HFF-Myc (cell line): ENCODE data around the gene IP6K1.
"Not testable (repeated sequence)": the region's sequence is repeated elsewhere in the genome, so short reads cannot be mapped to it uniquely, and the experiment has no call there.

ENCODE experiments used
- DNase-seq: peaks from one replicate; pipeline ENCODE4 v3.0.0-alpha.2; 2011; ENCODE audit warnings: low read depth; ENCODE audit errors: extremely low read depth
- H3K4me3 ChIP-seq: replicated peaks from 2 replicates; pipeline ENCODE4 v1.5.1; 2011; ENCODE audit warnings: low read depth, mild to moderate bottlenecking, control low read depth, low read length
- TF ChIP-seq, protein P1 (sequence below): IDR thresholded peaks from 2 replicates; pipeline ENCODE4 v1.5.1; 2012; ENCODE audit warnings: mild to moderate bottlenecking, low read depth, low read length, control low read depth; ENCODE audit errors: missing control alignments

Gene IP6K1

DNA sequence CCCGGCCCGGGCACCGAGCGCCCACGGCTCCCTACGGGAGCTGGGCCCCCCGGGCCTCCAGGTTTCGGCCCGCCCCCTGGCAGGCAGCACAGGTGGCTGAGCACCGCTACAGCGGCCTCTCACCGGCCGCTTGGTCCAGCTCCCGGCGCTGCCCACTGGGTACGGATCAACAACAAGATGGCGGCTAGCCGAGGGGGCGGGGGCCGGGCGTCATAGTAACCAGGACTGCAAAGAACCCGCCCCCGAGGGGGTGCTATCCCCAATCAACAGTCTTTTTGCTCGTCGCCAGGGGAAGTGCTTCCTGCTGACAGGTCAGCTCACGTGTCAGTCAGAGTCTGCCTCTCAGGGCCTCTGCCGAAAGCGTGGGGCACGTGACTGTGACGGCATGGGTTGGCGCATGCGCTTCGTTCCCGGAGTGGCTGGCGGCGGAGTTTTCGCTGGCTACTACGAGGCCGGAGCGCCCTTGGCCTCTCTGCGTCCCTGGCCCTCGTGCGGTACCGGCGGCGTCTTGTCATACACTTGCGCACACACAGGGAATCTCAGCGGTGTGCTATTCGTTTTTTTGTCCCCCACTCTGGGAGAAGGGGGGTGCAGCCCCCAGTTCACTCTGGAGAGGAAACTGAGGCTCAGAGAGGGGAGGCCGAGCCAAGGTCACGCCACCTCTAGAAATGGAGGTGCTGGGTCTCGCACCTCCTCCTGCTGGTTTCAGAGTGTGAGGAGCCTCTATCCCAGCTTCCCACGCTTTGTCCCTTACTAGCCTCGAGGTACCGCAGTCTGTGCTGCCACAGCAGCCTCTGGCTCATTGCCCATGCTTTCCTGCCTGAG is at the start of gene IP6K1:
TSS of gene IP6K1 (minus strand) at position 186 of the 825 bp plus-strand sequence. CDS start 38,502 bp downstream, outside the sequence.
- TF ChIP-seq, protein P1, sequence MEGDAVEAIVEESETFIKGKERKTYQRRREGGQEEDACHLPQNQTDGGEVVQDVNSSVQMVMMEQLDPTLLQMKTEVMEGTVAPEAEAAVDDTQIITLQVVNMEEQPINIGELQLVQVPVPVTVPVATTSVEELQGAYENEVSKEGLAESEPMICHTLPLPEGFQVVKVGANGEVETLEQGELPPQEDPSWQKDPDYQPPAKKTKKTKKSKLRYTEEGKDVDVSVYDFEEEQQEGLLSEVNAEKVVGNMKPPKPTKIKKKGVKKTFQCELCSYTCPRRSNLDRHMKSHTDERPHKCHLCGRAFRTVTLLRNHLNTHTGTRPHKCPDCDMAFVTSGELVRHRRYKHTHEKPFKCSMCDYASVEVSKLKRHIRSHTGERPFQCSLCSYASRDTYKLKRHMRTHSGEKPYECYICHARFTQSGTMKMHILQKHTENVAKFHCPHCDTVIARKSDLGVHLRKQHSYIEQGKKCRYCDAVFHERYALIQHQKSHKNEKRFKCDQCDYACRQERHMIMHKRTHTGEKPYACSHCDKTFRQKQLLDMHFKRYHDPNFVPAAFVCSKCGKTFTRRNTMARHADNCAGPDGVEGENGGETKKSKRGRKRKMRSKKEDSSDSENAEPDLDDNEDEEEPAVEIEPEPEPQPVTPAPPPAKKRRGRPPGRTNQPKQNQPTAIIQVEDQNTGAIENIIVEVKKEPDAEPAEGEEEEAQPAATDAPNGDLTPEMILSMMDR: no peak
- DNase-seq: peak; percentile 100
- peak within 1 kb of the TSS; percentile 93 for H3K4me3 ChIP-seq

DNA sequence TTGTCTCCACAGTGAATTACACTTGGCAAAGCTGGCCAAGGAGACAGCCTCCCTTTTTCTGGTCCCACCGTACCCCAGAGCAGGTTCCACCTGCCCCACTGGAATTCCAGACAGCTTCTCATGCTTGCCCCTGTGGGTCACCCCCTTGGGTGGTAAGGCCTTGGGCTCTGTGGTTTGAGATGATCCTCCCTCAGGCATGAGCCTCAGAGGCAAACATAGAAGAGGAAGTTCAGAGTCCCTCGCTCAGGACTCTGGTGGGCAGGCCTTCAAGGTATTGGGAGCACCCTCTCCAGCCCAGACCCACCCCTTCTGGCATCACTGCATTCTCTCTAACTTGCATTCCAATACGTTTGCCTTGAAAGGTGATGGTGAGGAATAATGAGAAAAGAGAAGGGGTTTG is 45.0 kb upstream of the IP6K1 start:
- H3K4me3 ChIP-seq: no peak overlapping the region
- TF ChIP-seq, protein P1: no peak
- no peak for DNase-seq

DNA sequence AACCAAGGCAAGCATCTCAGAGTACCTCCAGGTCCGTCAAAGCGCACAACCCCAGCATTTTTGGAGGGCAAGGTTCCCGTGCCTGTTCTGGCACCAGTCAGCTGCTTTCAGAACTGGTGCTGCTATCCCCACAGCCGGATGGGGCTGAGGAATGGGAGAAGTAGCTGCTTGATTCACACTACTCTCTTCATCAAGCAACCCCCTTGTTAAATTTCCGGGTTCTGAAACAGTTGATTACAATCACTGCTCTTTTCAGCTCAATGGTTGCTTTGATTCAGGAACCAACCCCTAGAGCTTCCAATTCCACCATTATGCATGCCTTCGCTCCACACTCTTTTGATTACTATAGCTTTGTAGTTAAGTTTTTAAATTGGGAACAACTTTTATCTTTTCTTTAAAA is 39.7 kb upstream of the IP6K1 start:
- TF ChIP-seq, protein P1: no peak
- no peak for DNase-seq
- H3K4me3 ChIP-seq: no peak overlapping the region

DNA sequence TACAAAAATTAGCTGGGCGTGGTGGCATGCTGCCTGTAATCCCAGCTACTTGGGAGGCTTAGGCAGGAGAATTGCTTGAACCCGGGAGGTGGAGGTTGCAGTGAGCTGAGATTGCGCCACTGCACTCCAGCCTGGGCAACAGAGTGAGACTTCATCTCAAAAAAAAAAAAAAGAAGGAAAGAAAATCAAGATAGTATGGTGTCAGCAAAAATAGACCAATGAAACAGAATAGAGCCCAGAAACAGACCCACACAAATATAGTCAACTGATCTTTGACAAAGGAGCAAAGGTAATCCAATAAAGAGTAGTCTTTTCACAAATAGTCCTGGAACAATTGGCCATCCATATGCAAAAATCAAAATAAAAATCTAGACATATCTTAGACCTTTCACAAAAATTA is 36.8 kb upstream of the IP6K1 start:
- not testable (repeated sequence) for DNase-seq, H3K4me3 ChIP-seq

DNA sequence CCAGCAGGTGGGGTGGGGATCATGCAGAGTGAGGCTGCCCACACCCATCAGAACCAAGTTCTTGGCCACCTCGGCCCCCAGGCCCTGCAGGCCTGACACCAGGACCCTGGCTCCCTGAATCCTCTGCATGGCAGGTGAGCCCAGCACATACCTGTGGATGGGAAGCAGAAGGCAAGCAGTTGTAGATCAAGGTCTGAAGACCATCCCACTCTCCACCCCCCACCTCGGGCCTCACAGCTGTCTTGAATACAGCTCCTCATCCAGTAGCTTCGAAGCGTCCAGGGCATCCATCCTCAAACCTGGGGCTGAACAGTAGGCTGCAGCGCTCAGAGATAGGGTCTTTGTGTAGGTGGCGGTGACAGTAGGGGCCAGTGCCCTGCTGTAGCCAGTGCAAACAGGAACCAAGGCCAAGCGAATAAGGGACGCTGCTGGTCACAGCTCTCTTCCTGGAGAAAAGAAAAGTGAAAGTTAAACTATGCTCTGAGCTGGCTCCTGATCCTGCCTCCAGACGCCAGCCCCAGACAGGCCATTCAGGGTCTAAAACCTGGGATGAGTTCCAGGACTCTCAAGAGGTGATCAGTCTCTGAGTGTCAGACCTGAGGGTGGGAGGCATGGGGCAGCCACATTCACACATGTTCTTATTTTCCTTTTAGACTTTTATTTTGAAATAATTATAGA is 27.3 kb upstream of the IP6K1 start, which contains the start of gene UBA7:
TSS of gene UBA7 (minus strand) at position 457 of the 678 bp plus-strand sequence. CDS start at position 291, 166 bp downstream.
- TF ChIP-seq, protein P1: no peak
- DNase-seq: peak; percentile 52
- peak within 1 kb of the TSS; percentile 34 for H3K4me3 ChIP-seq

DNA sequence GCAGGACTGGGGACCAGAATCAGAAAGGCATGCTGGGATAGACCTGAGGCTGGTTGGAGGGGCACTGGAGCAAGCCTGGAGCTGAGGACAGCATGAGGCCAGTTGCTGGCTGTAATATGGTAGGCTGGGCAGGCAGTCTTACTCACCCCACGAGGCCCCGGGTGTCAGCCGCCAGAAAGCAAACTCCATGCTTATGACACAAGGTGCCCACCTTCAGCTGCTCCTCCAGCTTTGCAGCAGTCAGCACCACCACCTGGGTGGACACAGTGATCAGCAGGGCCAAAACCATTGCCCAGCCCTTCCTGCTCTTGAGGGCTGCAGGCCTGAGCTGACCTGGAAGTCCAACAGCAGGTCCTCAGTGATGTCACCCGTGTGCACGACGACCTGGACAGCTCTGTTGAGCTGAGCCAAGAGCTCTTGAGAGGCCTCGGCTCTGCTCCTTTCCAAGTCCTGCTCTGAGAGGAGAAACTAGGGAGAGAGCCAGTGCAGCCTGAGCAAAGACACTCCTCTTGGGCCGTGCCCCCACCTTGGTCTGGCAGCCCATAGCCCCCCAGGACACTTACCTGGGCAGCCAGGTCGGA is 26.7 kb upstream of the IP6K1 start:
- TF ChIP-seq, protein P1: no peak
- DNase-seq: no peak
- peak overlapping the region; percentile 34 for H3K4me3 ChIP-seq
